ENCODE results near the gene HSD17B7.
A peak's percentile ranks its signal among the peaks of the same experiment; 100 is the strongest.

The HSD17B7 gene

GRCh38 chr1:162846256-162847212 is 56.0 kb downstream of the HSD17B7 start:
- no peak overlapping the region for H3K4me3 ChIP-seq (replicated peaks; ENCODE audit: low read depth, low read length)
- DNase-seq (ENCODE audit: low read depth): no peak
- TF ChIP-seq CTCF (IDR thresholded peaks at IDR 0.05; ENCODE audit: low read length, missing control alignments): no peak

- H3K4me3 ChIP-seq (replicated peaks; ENCODE audit: low read depth, low read length): no peak overlapping the region
- TF ChIP-seq CTCF (IDR thresholded peaks at IDR 0.05; ENCODE audit: low read length, missing control alignments): peak; percentile 95
- peak; percentile 88 for DNase-seq (ENCODE audit: low read depth)
Measured at GRCh38 chr1:162847839-162848453, 57.4 kb downstream of the HSD17B7 start.

- DNase-seq (ENCODE audit: low read depth): no peak
- no peak for TF ChIP-seq CTCF (IDR thresholded peaks at IDR 0.05; ENCODE audit: low read length, missing control alignments)
- no peak overlapping the region for H3K4me3 ChIP-seq (replicated peaks; ENCODE audit: low read depth, low read length)
Measured at GRCh38 chr1:162849711-162850110, 59.2 kb downstream of the HSD17B7 start.

DNA sequence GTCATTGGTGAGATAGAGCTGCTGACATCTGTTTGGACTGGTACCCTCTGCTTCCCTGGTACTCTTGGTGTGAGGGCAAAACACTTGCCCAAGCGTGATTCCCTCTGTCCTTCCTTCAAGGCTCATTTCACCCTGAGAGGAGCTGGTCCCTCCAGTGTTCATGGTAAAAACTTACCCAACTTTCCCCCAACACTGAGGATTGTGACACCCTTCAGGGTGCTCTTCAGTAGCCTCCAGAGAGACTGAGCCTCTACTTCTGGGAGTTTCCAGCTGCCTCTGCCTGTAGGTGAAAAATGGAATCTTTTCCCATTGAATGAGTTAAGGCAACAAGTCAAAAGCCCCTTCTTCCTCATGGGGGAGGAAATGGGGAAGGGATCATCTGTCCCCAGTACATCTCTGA is 60.8 kb downstream of the HSD17B7 start:
- DNase-seq (ENCODE audit: low read depth): no peak
- no peak for TF ChIP-seq CTCF (IDR thresholded peaks at IDR 0.05; ENCODE audit: low read length, missing control alignments)
- no peak overlapping the region for H3K4me3 ChIP-seq (replicated peaks; ENCODE audit: low read depth, low read length)

GRCh38 chr1:162854245-162854882 is 63.9 kb downstream of the HSD17B7 start:
- DNase-seq (ENCODE audit: low read depth): peak; percentile 88
- H3K4me3 ChIP-seq (replicated peaks; ENCODE audit: low read depth, low read length): no peak overlapping the region
- peak; percentile 92 for TF ChIP-seq CTCF (IDR thresholded peaks at IDR 0.05; ENCODE audit: low read length, missing control alignments)

DNA sequence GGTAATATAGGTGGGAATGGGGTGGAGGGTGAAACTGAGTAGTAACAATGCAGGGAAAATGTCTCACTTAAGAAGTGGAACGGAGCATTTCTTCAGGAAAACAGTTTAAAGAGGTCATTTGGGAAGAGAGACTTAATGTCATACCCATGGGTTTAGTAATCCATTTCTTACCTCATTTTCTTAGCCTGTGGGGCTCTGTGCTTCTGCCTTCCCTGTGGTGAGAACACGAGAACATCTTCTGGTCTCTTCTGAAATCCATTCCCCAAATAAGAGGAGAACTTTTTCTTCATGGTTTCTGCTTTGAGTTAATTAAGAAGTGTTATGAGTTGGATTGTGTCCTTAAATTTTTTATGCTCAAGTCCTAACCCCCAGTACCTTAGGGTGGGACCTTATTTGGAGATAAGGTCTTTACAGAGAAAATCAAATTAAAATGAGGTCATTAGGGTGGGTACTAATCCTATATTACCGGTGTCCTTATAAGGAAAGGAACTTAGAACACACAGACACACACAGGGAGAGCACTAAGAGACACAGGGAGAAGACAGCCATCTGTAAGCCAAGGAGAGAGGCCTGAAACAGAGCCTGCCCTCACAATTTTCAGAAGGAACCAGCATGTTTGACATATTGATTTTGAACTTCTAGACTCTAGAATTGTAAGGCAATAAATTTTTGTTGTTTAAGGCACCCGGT is 65.1 kb downstream of the HSD17B7 start:
- TF ChIP-seq CTCF (IDR thresholded peaks at IDR 0.05; ENCODE audit: low read length, missing control alignments): no peak
- DNase-seq (ENCODE audit: low read depth): peak; percentile 60
- no peak overlapping the region for H3K4me3 ChIP-seq (replicated peaks; ENCODE audit: low read depth, low read length)
